ENCODE measurements around the gene SPTBN1. TPM values are rescaled to one million over a fixed set of nuclear protein-coding genes. Genes with fewer than 3 reads are reported as not detected.

SPTBN1 gene
- polyA plus RNA-seq, 2 of the 4 experiments (the other 2 are of a cell fraction) = 105 to 126 TPM

- Histone ChIP-seq H3K9me3 (peaks cover 10% of the 10 kb centered on the region; the same call in 2 of the 3 replicates), H3K4me3 (no peak overlapping the region), H3K4me2 (no peak overlapping the region), H3K4me1 (no peaks in the 10 kb centered on the region), H3K27ac (no peak overlapping the region)
- POLR2A ChIA-PET = no interaction called here
- ATAC-seq = no peak
- CTCF ChIA-PET = interaction anchor here (6.5 kb wide), 1 partner anchor 11 kb away, joined by 46 read pairs; no protein-coding TSS in a partner anchor
- no peak for FAIRE-seq
- no peak for DNase-seq (ENCODE audit: low read depth in 1 of 2, low spot score in 1 of 2)
- no peak for TF ChIP-seq POLR2AphosphoS2 (conservative IDR thresholded peaks at IDR 0.05; ENCODE audit: low read length)
- no peak for TF ChIP-seq NR3C1 (IDR thresholded peaks at IDR 0.05)
- TF ChIP-seq HEYL (CRISPR knock-in tag; IDR thresholded peaks at IDR 0.05) = no peak
- no peak for TF ChIP-seq HOXA7 (CRISPR knock-in tag; IDR thresholded peaks at IDR 0.05)
- no peak for TF ChIP-seq NFE2L2 (conservative IDR thresholded peaks at IDR 0.05; ENCODE audit: low read length)
- no peak for TF ChIP-seq MYC (IDR thresholded peaks at IDR 0.05; ENCODE audit: borderline replicate concordance, low read length)
- no peak for TF ChIP-seq KDM5A (IDR thresholded peaks at IDR 0.05)
Observed at GRCh38 chr2:54716375-54716774, 260.2 kb downstream of the SPTBN1 start.

- TF ChIP-seq JUN (IDR thresholded peaks at IDR 0.05) (no peak), EHF (CRISPR knock-in tag; IDR thresholded peaks at IDR 0.05) (no peak)
- Histone ChIP-seq H3K27ac (no peak overlapping the region), H3K4me3 (no peak overlapping the region), H3K4me2 (no peak overlapping the region), H3K4me1 (peaks cover 5% of the 10 kb centered on the region; the same call in 2 of the 3 replicates), H3K9me3 (peaks cover 10% of the 10 kb centered on the region; the same call in 2 of the 3 replicates)
- FAIRE-seq (no peak), ATAC-seq (no peak), DNase-seq (ENCODE audit: low read depth in 1 of 2, low spot score in 1 of 2) (no peak)
- ChIA-PET CTCF (interaction anchor here (0.7 kb wide), 1 partner anchor 16 kb away, joined by 3 read pairs; no protein-coding TSS in a partner anchor), POLR2A (no interaction called here)
- 55% methylated on average over 2 of the region's 2 CpGs for WGBS (ENCODE audit: missing lambda C conversion rate)
Observed at GRCh38 chr2:54720563-54720962, 264.4 kb downstream of the SPTBN1 start.

Other genes starting within 250 kb of the SPTBN1 start
- gene TSPYL6, start 200.1 kb upstream of the SPTBN1 start, polyA plus RNA-seq (2011; rRNA removed) = not detected in 2 replicates
- gene TSPYL6, start 200.1 kb upstream of the SPTBN1 start, polyA plus RNA-seq (2017; fragmentation: RNase III; extraction: RNeasy Plus Mini Kit Qiagen cat#74134 plus additional on column Dnase treatment) = not detected in 3 replicates